Kasumi-1 (cell line): ENCODE measurements around the gene MDH2.
A peak's percentile ranks its signal among the peaks of the same experiment; 100 is the strongest.
"Not testable (repeated sequence)": the region's sequence is repeated elsewhere in the genome, so short reads cannot be mapped to it uniquely, and the experiment has no call there.

Experiments
- DNase-seq, 2 experiments: peaks; one replicate each; lab custom pipeline; 2025; lab: John Stamatoyannopoulos, UW

The MDH2 gene

GRCh38 chr7:76072243-76073148 lies 24.6 kb downstream of the MDH2 start:
- no peak for DNase-seq

DNA sequence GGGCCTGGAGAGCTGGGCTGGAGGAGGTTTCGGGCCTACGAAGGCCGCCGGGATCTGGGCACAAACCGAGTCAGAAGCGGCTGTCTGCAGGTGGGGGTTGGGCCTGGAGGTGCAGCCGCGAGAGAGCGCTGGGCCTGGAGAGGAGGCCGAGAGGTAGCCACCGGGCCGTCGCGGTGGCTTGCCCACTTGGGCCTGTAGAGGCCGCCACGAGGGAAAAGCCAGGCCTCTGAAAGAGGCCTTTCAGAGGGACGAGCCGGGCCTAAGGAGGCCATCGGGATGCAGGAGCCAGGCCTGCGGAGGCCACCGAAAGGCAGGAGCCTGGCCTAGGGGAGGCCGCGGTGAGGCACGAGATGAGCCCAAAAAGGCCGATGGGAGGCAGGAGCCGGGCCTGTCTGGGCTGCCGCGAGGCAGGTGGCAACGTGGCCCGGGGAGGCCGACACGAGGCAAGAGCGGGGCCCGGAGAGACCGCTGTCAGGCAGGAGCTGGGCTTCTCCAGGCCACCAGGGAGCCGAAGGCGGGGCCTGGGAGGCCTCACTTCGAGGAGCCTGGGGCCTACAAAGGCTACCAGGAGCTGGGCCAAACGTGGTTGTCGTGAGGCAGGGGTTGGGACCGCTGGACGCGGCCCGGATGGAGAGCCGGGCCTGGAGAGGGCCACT lies 25.6 kb downstream of the MDH2 start:
- no peak for DNase-seq

- no peak for DNase-seq
Measured at GRCh38 chr7:76074306-76074971, 26.5 kb downstream of the MDH2 start.

DNA sequence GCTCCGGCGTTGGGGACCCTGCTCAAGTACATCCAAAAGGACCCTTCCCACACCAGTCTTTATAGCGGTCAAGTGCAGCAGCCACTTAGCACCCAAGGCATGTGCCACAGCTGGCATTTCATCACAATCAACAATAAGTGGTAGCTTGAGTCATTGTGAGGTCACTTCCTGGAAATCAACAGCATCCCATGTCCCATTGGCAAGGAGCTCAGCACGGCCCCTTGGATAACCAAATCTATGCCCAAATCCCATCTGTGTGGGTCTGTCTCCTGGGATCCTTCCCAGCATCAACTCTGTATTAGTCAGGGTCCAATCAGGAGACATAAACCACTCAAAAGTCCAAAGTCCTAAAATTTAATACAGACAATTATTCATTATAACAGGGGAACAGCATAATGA lies 27.1 kb downstream of the MDH2 start:
- DNase-seq, result no peak

GRCh38 chr7:76076995-76077394 lies 29.1 kb downstream of the MDH2 start:
- no peak for DNase-seq

DNA sequence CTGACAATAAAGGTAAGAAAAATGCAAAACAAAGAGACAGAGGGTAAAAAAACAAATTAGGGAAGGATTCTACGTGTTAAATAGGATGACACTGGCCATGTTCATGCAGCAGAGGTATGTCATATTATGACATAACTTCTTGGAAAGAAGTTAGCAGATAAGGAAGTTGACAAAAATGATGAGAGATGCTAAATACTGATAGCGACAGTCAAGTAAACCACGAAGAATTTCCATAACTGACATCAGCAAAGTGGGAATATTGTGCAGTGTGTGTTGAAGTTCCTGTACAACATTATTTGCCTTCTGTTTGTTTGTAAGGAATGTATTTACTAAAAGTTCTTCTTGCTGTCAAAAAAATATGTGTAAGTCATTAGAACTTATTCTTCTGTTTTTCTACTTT lies 29.5 kb downstream of the MDH2 start:
- peak; percentile 21 to 23 for DNase-seq

DNA sequence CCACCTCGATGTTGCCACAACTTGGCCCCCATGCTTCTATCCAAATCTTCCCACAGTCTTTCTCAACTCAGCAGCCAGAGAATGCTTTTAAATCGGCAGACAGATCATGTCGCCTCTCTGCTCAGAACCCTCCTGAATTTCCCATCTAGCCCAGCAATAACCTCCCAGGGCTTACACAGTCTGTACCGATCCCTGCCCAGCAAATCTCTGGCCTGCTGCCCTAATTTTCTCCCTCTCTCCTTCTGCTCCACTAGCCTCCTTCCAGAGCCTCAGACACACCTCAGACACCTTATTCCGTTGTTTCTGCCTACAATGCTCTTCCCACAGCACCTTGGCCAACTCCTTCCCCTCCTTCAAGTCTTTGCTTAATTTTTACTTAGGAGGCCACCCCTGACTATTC lies 32.3 kb downstream of the MDH2 start:
- DNase-seq, result no peak

- DNase-seq, result not testable (repeated sequence)
Measured at GRCh38 chr7:76084115-76084514, 36.2 kb downstream of the MDH2 start.

DNA sequence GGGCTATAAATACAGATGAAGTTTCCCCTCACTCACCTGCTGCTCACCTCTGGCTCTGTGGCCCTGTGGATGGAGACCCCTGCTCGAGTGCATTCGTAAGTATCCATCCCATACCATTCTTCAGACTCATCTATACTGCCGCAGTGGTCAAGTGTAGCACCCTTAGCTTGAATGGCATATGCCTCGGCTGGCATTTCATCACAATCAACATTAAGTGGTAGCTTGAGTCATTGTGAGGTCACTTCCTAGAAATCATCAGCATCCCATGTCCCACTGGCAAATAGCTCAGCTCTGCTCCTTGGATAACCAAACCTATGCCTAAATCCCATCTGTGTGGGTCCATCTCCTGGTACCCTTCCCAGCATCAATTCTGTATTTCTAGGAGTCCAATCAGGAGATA lies 38.2 kb downstream of the MDH2 start:
- no peak for DNase-seq

DNA sequence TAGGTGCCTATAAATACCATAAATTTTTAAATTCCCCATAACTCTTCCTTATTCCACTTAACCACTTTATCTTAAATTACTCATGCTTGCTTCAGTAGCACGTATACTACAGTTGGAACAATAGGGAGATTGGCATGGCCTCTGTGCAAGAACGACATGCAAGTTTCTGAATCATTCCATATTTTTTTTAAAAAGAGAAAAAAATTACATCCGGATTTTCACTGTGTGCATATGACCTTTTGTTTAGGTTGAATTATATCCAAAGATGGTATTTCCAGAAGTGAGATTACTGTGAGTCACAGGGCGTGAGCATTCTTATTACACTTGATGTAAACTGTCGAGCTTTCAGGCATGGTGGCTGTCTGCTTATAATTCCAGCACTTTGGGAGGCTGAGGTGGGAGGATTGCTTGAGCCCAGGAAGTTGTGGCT lies 39.5 kb downstream of the MDH2 start:
- not testable (repeated sequence) for DNase-seq

- no peak for DNase-seq
Measured at GRCh38 chr7:76089865-76090475, 42.1 kb downstream of the MDH2 start.

GRCh38 chr7:76091506-76091905 lies 43.6 kb downstream of the MDH2 start:
- no peak for DNase-seq

- DNase-seq, result not testable (repeated sequence)
Measured at GRCh38 chr7:76093531-76093930, 45.6 kb downstream of the MDH2 start.

GRCh38 chr7:76094326-76094725 lies 46.4 kb downstream of the MDH2 start:
- DNase-seq, result not testable (repeated sequence)

DNA sequence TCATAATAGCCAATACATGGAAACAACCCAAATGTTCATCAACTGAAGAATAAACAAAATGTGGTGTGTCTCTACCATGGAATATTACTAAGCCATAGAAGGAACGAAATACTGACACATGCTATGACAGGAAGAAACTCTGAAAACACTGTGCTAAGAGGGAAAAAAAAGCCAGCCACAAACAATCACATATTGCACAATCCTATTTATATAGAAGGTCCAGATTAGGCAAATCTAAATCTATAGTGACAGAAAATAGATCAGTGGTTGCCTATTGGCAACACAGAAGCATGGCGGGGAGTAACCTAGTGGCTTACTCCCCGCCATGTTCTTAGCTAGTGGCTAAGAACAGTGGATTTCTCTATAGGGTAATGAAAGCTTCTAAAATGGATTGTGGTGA lies 48.0 kb downstream of the MDH2 start:
- DNase-seq, result no peak

- DNase-seq, result not testable (repeated sequence)
Measured at GRCh38 chr7:76101693-76102437, 54.0 kb downstream of the MDH2 start.

GRCh38 chr7:76103788-76104187 lies 55.9 kb downstream of the MDH2 start:
- not testable (repeated sequence) for DNase-seq

GRCh38 chr7:76106130-76106529 lies 58.2 kb downstream of the MDH2 start:
- DNase-seq, result not testable (repeated sequence)

DNA sequence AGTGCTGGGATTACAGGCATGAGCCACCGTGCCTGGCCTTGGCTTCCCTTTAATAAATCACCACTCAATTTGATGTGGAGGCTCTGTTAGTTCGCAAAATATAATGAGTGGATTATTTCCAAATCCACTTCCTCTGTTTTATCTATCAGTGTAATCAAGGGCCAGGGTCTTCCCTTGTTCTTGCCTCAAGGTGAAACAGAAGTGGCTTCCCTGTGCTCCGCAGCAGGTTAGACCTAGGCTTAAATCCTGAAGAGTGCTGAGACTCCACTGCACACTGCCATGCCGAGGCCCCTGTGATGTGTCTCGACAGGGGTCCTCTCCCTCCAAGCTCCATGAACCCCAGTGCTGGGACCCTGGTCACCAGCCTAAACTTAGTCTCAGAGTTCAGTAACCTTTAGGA lies 59.0 kb downstream of the MDH2 start:
- no peak for DNase-seq

GRCh38 chr7:76108540-76109233 lies 60.8 kb downstream of the MDH2 start:
- DNase-seq, result peak in 1 of 2 experiments; percentile 15
